Stimulated activated CD8-positive, alpha-beta memory T cell treated with anti-CD3 and anti-CD28 coated beads, Interleukin-7, amount 100 ng/mL, for 48 hours (primary cell): ENCODE measurements around the gene CAMK2N1.
"Not testable (repeated sequence)": the region's sequence is repeated elsewhere in the genome, so short reads cannot be mapped to it uniquely, and the experiment has no call there.

Source experiments
- DNase-seq, 2 donors: peaks; one replicate each; pipeline ENCODE4 v3.0.0-alpha.2; 2020; ENCODE audit warnings: low read depth in 1 of 2; ENCODE audit errors: extremely low read depth in 1 of 2

Gene CAMK2N1

DNA sequence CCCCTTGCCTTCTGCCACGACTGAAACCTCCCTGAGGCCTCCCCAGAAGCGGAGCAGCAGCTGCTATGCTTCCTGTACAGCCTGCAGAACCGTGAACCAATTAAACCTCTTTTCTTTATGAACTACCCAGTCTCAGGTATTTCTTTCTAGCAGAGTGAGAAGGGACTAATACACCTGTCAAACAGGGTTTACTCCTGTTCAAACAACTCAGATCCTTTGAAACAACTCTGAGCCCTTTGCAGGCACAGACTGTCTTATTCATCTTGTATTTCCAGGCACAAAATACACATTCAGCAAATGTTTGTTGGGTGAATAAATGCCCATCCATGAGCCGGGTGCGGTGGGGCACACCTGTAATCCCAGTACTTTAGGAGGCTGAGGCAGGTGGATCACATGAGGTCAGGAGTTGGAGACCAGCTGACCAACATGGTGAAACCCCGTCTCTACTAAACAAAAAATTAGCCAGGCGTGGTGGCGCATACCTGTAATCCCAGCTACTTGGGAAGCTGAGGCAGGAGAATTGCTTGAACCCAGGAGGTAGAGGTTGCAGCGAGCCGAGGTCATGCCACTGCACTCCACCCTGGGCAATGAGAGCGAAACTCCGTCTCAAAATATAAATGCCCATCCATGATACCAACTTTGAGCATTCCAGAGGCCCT is 10.8 kb upstream of the CAMK2N1 start:
- DNase-seq, result not testable (repeated sequence)

DNA sequence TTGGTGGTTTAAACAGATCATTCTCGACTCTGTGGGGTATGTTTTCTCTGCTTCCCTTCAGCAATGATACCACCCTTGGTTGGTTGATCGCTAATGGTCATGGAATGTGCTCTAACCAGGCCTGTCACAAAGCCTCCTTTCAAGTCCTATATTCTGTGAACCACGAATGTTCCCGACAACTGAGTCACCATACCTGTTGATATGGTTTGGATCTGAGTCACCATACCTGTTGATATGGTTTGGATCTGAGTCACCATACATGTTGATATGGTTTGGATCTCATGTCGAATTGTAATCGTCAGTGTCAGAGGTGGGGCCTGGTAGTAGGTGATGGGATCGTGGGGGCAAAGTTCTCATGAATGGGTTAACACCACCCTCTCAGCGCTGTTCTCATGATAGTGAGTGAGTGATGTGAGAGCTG is 10.2 kb upstream of the CAMK2N1 start:
- peak in 1 of 2 donors; percentile 33 for DNase-seq

DNA sequence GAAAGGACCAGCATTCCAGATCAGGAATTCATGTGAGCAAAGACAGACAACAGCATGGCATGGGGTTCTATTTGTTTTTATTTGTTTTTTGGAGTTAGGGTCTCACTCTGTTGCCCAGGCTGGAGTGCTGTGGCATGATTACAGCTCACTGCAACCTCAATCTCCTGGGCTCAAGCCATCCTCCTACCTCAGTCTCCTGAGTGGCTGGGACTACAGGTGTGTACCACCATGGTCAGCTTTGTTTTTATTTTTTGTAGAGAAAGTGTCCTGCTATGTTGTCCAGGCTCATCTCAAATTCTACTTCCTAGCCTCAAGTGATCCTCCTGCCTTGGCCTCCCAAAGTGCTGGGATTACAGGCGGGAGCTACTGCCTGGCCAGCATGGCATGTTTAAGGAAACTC is 9.7 kb upstream of the CAMK2N1 start:
- DNase-seq, result no peak

GRCh38 chr1:20494609-20495311 is 8.8 kb upstream of the CAMK2N1 start:
- DNase-seq, result no peak

GRCh38 chr1:20493839-20494608 is 8.0 kb upstream of the CAMK2N1 start:
- DNase-seq, result peak; percentile 46

- no peak for DNase-seq
Measured at GRCh38 chr1:20493309-20493708, 7.3 kb upstream of the CAMK2N1 start.

GRCh38 chr1:20492751-20493150 is 6.7 kb upstream of the CAMK2N1 start:
- no peak for DNase-seq

- DNase-seq, result no peak
Measured at GRCh38 chr1:20491866-20492265, 5.9 kb upstream of the CAMK2N1 start.

- DNase-seq, result no peak
Measured at GRCh38 chr1:20491178-20491577, 5.2 kb upstream of the CAMK2N1 start.

- DNase-seq, result no peak
Measured at GRCh38 chr1:20487236-20487590, 1.2 kb upstream of the CAMK2N1 start.

DNA sequence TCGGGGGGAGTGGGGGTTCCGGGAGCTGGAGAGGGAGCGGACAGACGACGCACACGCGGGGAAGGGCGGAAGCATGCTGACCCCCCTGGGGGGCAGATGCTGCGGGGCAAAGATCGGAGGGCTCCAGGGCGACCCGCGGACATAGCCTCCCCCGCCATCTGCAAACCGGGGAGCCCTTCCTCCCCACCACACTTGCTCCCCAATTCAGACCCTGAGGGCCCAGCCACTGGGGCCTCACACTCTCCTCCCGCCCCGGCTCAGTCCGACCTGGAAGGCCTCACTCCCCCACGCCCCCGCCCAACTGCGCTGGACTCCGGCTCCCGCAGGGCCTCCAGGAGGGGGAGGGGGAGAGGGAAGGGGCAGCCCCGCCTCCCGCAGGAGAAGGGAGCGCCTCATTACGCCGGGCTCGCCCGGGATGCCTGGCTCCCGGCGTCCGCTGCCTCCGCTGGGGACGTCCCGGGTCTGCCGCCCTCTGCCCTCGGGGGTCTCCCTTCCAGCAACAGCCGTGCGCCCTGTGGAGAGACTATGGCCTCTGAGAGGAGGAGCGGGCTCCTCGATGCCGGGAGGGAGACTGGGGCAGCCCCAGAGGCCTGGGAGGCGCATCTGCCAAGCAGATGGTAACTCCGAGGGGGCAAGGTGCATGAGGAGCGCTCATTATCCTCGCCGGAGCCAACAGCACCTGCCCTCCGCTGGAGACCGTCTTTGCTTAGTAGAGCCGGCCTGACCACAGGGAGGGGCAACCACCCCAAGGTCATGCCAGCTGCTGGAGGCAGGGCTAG is 636 bp upstream of the CAMK2N1 start:
- DNase-seq, result no peak

- no peak for DNase-seq
Measured at GRCh38 chr1:20484519-20485462, 1.2 kb downstream of the CAMK2N1 start.

DNA sequence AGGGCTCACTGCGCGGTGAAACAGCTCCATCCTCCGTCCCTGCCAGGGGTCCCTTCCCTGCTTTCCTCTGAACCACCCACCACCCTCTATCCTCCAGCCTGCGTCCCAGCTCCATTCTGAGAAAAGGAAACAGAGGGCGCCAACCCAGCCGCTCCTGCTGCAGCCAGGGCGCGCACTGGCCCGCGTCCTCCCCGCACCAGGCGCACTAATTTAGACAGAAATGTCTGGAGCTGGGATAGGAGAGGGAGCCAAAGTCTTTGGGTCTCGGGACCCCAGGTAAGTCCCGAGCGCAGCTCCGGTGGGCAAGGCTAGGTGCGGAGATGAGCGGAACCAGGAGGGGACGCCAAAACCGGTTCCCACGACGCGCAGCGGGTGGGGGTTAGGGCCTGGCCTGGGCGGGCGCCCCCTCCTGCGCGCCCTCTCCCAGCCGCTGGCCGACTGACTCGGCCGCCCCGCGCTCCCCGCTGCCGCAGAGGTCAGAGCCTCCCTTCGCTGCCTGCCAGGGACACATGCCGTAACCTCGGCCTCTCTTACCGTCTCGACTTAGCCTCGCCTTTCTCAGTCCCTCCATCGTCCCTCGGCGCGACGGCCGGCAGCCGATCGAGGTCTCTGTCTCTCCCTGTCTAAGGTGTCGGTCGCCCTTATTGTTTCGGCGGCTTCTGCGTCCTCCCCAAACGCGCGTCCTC is 2.0 kb downstream of the CAMK2N1 start:
- no peak for DNase-seq

DNA sequence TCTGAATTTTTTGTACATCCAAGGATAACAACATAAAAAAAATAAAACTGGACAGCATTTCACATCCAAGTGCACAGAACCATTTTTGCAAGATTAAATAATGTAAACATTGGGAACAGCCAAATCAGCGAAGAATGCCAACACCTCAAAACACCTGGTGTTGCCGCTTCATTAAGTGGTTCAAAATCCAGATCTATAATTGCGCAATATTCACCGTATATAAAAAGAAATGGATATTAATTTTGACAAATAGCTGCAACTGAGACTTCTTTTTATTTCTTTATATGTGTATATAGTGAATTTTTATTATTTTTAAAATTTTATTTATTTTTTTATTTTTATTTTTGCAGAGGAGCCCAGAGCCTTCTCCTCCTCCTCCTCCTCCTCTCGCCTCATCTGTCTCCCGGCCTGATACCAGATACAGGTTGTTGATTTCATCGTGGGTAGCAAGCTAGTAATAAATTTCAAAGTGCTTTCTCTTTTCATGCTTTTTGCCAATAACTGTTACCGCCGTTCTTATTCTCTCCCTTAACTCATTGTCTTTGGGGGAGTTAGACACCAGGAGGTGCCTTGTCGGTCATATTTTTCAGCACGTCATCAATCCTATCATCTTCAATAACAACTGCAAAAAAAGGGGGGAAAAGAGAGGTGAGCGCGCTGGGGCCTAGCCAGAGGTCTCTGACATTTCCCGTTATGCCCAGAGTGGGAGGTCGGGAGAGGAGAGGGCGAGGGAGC is 2.7 kb downstream of the CAMK2N1 start:
- DNase-seq, result no peak

GRCh38 chr1:20481643-20482498 is 4.1 kb downstream of the CAMK2N1 start:
- no peak for DNase-seq

DNA sequence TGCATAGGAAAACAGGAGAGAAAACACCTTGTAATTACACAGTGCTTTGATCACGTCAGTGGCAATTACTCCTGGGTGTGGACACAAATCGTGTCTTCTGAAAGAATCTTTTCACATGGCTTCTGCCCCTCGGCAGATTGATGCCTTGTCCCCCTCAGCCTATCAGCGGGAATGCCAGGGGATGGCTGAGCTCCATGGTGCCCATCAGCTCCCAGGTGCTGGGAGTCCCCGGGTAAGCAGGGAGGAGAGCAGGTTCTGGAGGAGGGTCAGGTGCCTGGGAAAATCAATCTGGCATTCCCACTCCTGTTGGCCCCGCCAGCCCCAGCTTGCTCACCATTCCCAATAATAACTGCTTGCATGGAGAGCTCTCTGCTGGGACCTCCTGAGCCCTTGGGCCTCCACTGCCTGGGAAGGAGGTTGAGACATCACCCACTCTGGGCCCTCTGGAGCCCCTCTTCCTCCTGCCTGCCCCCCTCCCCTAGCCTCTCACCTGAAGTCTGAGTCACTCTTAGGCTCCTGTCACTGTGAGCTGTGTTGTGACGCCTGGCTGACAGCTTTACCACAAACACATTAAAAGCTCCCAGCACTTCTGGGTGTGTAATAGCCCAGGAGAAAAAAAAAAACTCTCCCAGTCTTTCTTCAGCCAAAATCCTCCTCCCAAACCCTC is 4.9 kb downstream of the CAMK2N1 start:
- no peak for DNase-seq

DNA sequence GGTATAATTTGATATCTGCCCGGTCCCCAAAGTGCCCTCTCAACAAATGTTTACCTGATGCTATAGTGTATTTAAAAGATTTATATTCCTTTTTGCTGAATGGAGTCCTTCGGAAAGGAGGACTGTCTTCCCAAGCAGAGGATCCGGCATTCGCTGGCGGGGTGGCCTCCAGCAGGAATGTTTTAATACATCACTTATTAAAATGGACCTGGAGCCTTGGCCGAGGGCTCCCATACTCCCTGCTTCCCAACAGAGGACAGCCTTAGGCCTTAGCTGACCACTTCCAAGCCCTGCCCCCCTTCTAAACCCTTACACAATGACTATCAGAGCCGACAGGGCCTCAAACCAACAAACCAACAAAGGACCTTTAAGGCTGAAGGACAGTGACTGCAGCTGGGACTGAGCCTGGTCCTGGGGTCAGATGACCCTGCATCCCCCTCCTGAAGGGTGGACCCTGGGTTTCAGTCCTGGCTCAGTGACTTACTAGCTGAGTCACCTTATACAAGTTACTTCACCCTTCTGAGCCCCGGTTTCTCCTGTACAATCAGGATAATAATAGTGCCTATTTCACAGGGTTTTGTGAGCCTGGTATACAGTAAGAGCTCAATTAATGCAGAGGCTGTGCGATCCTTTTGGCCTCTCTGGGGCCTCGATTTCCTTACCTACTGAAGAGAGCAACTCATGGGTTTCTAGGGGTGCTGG is 5.6 kb downstream of the CAMK2N1 start:
- no peak for DNase-seq
